UCSD-AML1 (cell line): Measurements from ENCODE around the gene SPTSSB.
A peak's percentile ranks its signal among the peaks of the same experiment; 100 is the strongest.

Source experiments
- DNase-seq: peaks from one replicate; lab custom pipeline; 2025; ENCODE audit not compliant: unreplicated experiment; lab: John Stamatoyannopoulos, UW

SPTSSB gene

GRCh38 chr3:161339517-161340500 lies 31.5 kb downstream of the SPTSSB start:
- no peak for DNase-seq

- DNase-seq, result no peak
Observed at GRCh38 chr3:161337311-161337710, 34.0 kb downstream of the SPTSSB start.

- DNase-seq, result no peak
Observed at GRCh38 chr3:161336661-161337060, 34.7 kb downstream of the SPTSSB start.

- DNase-seq, result peak; percentile 47
Observed at GRCh38 chr3:161333696-161334095, 37.6 kb downstream of the SPTSSB start.

GRCh38 chr3:161332792-161333191 lies 38.5 kb downstream of the SPTSSB start:
- DNase-seq, result no peak

- DNase-seq, result no peak
Observed at GRCh38 chr3:161325059-161325458, 46.3 kb downstream of the SPTSSB start.

- no peak for DNase-seq
Observed at GRCh38 chr3:161323926-161324621, 47.2 kb downstream of the SPTSSB start.

- DNase-seq, result no peak
Observed at GRCh38 chr3:161322781-161323568, 48.3 kb downstream of the SPTSSB start.

GRCh38 chr3:161320837-161321236 lies 50.5 kb downstream of the SPTSSB start:
- DNase-seq, result no peak

GRCh38 chr3:161319867-161320266 lies 51.5 kb downstream of the SPTSSB start:
- no peak for DNase-seq

GRCh38 chr3:161317077-161317476 lies 54.2 kb downstream of the SPTSSB start:
- DNase-seq, result no peak

GRCh38 chr3:161316006-161316689 lies 55.2 kb downstream of the SPTSSB start:
- DNase-seq, result no peak

- no peak for DNase-seq
Observed at GRCh38 chr3:161314836-161315395, 56.4 kb downstream of the SPTSSB start.

GRCh38 chr3:161310649-161311423 lies 60.5 kb downstream of the SPTSSB start:
- no peak for DNase-seq

GRCh38 chr3:161305095-161305991 lies 66.0 kb downstream of the SPTSSB start:
- no peak for DNase-seq

- no peak for DNase-seq
Observed at GRCh38 chr3:161296814-161297213, 74.5 kb downstream of the SPTSSB start.

GRCh38 chr3:161295325-161295724 lies 76.0 kb downstream of the SPTSSB start:
- DNase-seq, result no peak
